GM21390 (cell line): ENCODE results near the gene ADD1.
"Not testable (repeated sequence)": the region's sequence is repeated elsewhere in the genome, so short reads cannot be mapped to it uniquely, and the experiment has no call there.

Experiments used
- ATAC-seq: cut with Tn5 transposase; IDR thresholded peaks from one replicate; pipeline ENCODE4 v1.9.1; 2021; ENCODE audit not compliant: unreplicated experiment

Gene ADD1

DNA sequence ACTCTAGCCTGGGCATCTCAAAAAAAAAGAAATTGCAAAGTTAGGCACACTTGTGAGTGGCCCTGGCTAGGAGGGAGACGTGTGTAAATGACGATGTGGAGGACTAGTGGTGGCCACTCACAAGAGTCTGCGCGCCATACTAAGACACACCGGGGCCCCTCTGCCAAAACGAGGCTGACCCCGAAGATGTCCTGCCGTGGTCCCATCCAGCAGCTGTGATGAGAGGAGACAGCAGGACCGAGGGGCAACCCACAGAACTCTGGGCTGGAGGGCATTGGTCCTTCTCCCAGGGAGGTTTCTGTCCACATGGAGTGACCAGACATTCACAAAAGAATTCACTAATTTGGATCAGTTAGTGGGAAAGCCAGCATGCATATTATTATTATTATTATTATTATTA is 72.1 kb downstream of the ADD1 start:
- ATAC-seq: no peak

DNA sequence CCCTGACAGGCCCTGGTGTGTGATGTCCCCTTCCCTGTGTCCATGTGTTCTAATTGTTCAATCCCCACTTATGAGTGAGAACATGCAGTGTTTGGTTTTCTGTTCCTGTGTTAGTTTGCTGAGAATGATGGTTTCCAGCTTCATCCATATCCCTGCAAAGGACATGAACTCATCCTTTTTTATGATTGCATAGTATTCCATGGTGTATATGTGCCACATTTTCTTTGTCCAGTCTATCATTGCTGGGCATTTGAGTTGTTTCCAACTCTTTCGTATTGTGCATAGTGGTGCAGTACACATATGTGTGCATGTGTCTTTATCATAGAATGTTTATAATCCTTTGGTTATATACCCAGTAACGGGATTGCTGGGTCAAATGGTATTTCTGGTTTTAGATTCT is 73.1 kb downstream of the ADD1 start:
- ATAC-seq: not testable (repeated sequence)

GRCh38 chr4:2918300-2918699 is 74.7 kb downstream of the ADD1 start:
- ATAC-seq: not testable (repeated sequence)

GRCh38 chr4:2918714-2919113 is 75.1 kb downstream of the ADD1 start:
- not testable (repeated sequence) for ATAC-seq

GRCh38 chr4:2922453-2923101 is 78.9 kb downstream of the ADD1 start:
- ATAC-seq: not testable (repeated sequence)

DNA sequence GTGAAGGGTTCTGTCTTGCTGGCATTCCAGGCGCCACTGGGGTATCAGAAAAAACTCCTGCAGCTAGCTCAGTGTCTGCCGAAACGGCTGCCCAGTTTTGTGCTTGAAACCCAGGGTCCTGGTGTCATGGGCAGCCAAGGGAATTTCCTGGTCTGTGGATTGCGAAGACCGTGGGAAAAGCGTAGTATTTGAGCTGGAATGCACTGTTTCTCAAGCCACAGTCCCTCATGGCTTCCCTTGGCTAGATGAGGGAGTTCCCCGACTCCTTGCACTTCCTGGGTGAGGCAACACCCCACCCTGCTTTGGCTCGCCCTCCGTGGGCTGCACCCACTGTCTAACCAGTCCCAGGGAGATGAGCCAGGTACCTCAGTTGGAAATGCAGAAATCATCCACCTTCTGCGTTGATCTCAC is 79.5 kb downstream of the ADD1 start:
- no peak for ATAC-seq

DNA sequence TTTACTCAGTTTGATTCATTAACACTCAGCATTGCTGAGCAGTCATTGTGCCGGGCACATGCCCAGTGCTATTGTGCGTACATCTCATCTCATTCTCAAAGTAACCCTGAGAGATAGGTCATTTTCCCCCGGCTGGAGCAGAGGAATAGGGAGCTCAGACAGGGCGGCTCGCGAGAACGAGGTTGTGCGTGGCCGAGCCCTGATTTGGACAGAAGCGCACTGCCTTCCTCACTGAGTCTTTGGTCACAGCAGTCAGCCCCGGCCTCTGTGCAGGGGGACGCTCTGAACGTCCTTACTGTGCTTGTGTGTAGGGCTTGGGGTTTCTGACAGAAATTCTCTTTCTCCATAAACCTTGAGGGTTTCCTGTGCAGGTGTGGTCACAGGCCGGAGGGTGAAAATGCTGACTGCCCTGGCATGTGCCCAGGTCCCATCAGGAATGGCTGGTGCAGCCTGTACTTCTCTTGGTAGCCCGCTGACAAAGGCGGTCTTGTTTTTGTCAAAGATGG is 80.1 kb downstream of the ADD1 start:
- ATAC-seq: no peak

- ATAC-seq: no peak
Observed at GRCh38 chr4:2924286-2924685, 80.6 kb downstream of the ADD1 start.

DNA sequence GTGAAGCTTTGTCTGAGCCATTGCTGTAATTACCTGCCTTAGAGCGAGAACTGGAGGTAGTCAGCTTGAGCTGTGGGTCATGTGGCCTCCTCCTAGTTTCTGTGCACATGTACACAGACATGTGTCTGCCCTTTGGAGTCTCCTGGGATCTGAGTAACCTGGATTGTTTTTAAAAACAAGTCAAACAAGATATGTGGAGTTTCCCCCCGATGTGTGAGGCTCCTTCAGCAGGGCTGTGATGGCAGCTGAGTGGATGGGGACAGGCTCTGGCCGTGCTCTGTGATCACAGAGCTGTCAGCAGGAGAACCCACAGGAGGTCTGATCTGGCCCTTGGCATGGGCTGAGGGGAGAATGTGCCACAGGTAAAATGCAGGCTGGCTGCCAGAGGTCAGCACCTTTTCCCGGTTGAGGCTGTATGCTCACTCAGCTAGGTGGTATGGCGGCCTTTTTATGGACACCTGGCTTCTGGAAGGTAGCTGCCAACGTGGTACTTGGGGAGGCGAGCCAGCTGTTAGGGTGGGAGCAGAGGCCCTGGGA is 81.2 kb downstream of the ADD1 start:
- no peak for ATAC-seq

GRCh38 chr4:2925496-2925895 is 81.9 kb downstream of the ADD1 start:
- ATAC-seq: no peak

DNA sequence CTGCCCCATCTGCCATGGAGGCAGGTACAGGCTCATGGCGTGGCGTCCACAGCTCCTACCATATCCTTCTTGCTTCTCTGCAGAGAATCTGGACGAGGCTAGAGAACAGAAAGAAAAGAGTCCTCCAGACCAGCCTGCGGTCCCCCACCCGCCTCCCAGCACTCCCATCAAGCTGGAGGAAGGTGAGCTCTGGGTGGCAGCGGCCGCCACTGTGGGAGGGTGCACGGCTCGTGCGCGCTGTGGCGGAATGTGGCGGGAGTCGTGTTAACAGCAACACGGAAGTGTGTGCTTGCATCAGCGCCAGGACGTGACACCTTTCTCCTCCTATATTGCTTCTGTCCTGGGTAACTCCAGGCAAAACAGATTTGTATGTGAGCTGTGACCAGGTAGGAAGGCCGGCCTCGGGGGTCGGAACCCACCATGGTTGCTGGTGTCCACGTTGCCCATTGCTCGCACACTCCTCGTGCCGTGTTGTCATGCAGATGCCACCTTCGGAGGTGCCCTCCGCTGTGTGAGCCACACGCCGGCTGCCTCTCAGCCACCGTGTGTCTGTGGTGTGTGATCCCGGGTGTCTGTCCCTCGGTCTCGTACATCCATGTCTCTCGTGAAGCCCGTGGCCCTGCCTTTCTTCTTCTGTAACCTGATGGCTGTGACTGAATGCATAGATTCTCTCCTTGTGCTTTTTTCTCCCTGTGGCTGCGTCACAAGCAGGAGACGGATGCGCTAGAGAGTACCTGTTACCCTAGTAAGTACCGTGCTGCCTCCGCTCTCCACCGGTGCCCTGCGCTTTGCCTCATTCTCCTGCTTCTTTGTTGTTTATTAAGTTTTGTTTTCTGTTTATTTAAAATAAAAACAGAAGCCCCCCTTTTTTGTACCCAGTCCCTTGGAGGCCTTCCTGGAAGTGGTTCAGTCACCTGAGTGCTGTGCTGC is 82.6 kb downstream of the ADD1 start:
- ATAC-seq: no peak

DNA sequence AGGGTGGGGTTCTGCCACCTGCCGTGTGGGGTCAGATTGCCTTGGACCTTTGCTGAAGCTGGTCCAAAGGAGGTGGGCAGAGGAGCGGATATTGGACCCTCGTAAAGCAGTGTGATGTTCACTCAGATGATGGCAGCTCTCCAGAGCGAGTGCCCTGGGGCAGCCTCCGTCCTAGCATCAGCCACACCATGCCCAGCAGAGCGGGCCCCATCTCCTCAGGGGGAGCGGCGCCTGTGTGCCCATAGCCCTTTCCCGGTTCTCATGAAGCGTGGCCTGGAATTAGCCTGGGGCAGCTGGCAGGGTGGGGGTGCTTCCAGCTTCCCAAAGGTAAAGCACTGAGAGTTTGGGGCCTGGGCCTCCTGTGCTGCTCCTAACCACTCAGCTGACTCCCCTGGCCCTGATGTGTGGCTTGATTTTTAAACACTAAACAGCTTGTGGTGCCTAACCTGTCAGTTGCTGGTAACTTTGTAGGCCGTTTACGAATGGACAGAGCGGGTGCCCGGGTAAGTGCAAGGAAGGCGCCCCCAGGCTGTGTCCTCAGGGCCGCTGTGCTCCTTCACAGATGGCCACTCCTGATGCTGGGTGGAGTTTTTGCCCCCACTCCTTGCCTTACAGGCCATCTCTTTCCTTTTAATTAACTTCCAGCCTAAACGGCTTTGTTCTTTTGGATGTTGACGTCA is 83.5 kb downstream of the ADD1 start:
- no peak for ATAC-seq

- ATAC-seq: no peak
Observed at GRCh38 chr4:2927696-2928075, 84.0 kb downstream of the ADD1 start.

GRCh38 chr4:2928242-2929176 is 84.9 kb downstream of the ADD1 start:
- ATAC-seq: no peak

- no peak for ATAC-seq
Observed at GRCh38 chr4:2929469-2929868, 85.8 kb downstream of the ADD1 start.

- ATAC-seq: no peak
Observed at GRCh38 chr4:2930135-2930757, 86.6 kb downstream of the ADD1 start.

DNA sequence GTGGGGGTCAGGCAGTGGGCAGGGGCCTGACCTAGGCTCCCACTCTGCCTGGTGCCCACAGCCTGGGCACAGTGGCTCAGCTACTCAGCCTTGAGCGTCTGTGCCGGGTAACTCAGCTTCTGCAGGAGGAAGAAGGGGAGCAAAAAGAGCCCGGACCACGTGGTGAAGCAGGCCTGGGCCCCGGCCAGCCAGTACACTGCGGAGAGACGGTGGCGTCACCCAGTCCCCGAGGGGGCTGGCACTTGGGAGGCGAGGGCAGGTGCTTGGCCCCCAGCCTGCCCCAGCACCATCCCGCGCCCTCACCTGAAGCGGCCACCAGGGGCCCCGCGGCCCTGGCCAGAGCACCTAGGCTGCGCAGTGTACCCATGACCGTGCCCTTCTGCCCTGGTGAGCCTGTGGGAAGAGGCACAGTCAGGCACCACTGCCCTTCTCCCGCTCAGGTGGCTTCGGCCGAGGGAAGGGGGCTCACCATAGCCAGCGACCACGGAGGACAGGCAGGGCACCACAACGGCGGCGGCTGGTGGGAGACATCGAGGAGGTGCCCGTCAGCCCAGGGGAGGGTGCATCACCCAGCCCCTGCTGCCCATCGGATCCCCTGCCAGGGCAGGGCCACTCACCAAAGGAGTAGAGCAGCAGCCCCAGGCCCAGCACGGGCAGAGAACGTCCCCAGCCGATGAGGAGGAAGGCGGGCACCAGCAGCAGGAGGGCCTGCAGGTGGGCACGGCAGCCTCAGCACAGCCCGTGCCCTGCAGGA is 87.3 kb downstream of the ADD1 start:
- no peak for ATAC-seq

DNA sequence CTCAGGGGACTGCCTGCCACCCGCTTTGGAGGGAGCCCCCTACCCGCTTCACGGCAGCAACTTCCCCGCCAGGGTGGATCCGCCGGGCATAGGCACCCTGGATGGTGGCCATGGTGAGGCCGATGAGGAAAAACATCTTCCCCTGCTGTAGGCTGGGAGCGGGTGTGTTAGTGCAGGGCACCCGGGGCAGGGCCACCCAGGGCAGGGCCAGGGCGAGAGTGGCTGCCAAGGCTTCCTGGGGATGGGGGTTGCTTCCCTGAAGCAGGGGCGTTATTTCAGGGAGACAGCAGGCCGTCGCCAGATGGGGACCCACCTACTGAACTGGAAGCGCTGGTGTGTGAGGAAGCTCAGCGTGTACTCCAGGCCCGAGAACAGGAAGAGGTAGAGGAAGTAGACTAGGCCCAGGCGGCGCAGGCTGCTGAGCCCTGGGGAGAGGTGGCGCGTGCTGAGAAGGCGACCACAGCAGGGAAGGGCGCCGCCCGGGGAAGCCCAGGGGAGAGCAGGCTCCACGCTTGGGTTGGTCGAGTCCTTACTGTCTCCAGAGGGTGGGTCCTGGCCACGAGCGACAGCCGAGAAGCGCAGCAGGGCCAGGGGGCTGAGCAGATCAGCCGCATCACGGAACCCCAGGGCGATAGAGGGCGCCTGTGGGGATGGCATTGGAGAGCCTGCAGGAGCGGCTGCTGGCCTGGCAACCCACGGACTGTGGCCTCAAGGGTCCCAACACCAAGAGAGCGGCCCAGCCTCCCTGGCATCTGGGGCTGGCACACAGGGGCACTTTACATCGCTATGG is 88.1 kb downstream of the ADD1 start:
- ATAC-seq: peak; percentile 42
